ENCODE results near the gene ZNG1C.
"Not testable (repeated sequence)": the region's sequence is repeated elsewhere in the genome, so short reads cannot be mapped to it uniquely, and the experiment has no call there.

The ZNG1C gene

GRCh38 chr9:68343992-68344391, 102.2 kb downstream of the ZNG1C start:
- not testable (repeated sequence) for DNase-seq

Measured in GF-D8 (cell line).